HepG2 (cell line): ENCODE measurements around the gene PDIK1L. TPM values are rescaled to one million over a fixed set of nuclear protein-coding genes. Genes with fewer than 3 reads are reported as not detected.

ENCODE experiments used
- ATAC-seq: fragments of 200-7000 bp; cut with Tn5 transposase; 3 replicates; pipeline ENCODE4 v1.9.1; 2020; ENCODE audit warnings: mild to moderate bottlenecking, moderate library complexity
- BruUV-seq: library from RNA; stranded (reverse); fragments of 400-500 nt; replicated peaks from 2 replicates; lab custom pipeline; 2021; lab: Mats Ljungman, UMichigan
- CTCF ChIA-PET: fragments of 300-600 bp; formaldehyde crosslinking; extraction: SDS; loops from one replicate; lab custom pipeline; 2021; ENCODE audit warnings: low total read pairs, inconsistent platforms, low intra/inter-chr PET ratio; lab: Yijun Ruan, JAX
- POLR2A ChIA-PET: fragments of 350-600 bp; sonication (Branson Sonifier 250); formaldehyde crosslinking; loops from one replicate; lab custom pipeline; 2020; ENCODE audit warnings: antibody characterized with exemption, inconsistent platforms; lab: Yijun Ruan, JAX
- DNase-seq: peaks from one replicate; pipeline ENCODE4 v3.0.0-alpha.2; 2015; ENCODE audit warnings: low spot score
- FAIRE-seq: peaks from 3 replicates; lab custom pipeline; 2011; peaks lifted over from hg19 to GRCh38; lab: Jason Lieb, UNC
- H2AFZ ChIP-seq: one replicate; pipeline ENCODE4 v1.6.1; 2011; ENCODE audit warnings: low read length, inconsistent platforms
- H3K27ac ChIP-seq: fragments of 300-600 bp; 3 replicates; pipeline ENCODE4 v1.8.0; 2011; ENCODE audit warnings: mixed run types, mild to moderate bottlenecking, mixed read lengths, low read length, inconsistent platforms; ENCODE audit not compliant: insufficient read depth; ENCODE audit errors: extremely low read length
- H3K27me3 ChIP-seq, 2 experiments: fragments of 200-600 bp in 1 of 2; 2 replicates in 1 of 2; 3 replicates in 1 of 2; pipeline versions ENCODE4 v1.6.0 to v1.8.0; 2011; ENCODE audit warnings: low read length in 2 of 2, mild to moderate bottlenecking in 2 of 2, moderate library complexity in 2 of 2, inconsistent platforms in 1 of 2; ENCODE audit not compliant: insufficient read depth in 2 of 2, control insufficient read depth in 1 of 2
- H3K36me3 ChIP-seq, 2 experiments: fragments of 200-600 bp in 1 of 2; replicated peaks in 1 of 2; 2 replicates in 1 of 2; 3 replicates in 1 of 2; pipeline versions ENCODE4 v1.5.1 to v1.8.0; 2011; ENCODE audit warnings: low read length in 2 of 2, inconsistent platforms in 1 of 2; ENCODE audit not compliant: insufficient read depth in 2 of 2, control insufficient read depth in 1 of 2
- H3K4me1 ChIP-seq: 2 replicates; pipeline ENCODE4 v1.5.1; 2012; ENCODE audit warnings: low read length, inconsistent platforms; ENCODE audit not compliant: insufficient read depth
- H3K4me2 ChIP-seq: 2 replicates; pipeline ENCODE4 v1.6.0; 2011; ENCODE audit warnings: low read depth, low read length, inconsistent platforms
- H3K4me3 ChIP-seq, 3 experiments: fragments of 200-600 bp in 1 of 3; sonication (generic), shearing (Covaris generic) in 1 of 3; replicated peaks in 1 of 3; 2 replicates each; pipeline ENCODE4 v1.5.1; 2011 to 2016; ENCODE audit warnings: low read length in 3 of 3, inconsistent platforms in 2 of 3, low read depth in 2 of 3, mild to moderate bottlenecking in 2 of 3, control low read depth in 1 of 3, mixed read lengths in 1 of 3; ENCODE audit not compliant: insufficient read depth in 1 of 3
- H3K79me2 ChIP-seq: one replicate; pipeline ENCODE4 v1.6.1; 2011; ENCODE audit warnings: low read length, inconsistent platforms; ENCODE audit not compliant: insufficient read depth
- H3K9ac ChIP-seq: 2 replicates; pipeline ENCODE4 v1.6.0; 2011; ENCODE audit warnings: mild to moderate bottlenecking, low read depth, low read length, inconsistent platforms; ENCODE audit not compliant: insufficient read depth
- H3K9me3 ChIP-seq: 2 replicates; pipeline ENCODE4 v1.5.1; 2012; ENCODE audit warnings: mild to moderate bottlenecking, low read length
- H4K20me1 ChIP-seq: 2 replicates; pipeline ENCODE4 v1.6.0; 2011; ENCODE audit warnings: inconsistent platforms, mild to moderate bottlenecking, low read length, moderate library complexity; ENCODE audit not compliant: insufficient read depth
- FOXA1 ChIP-seq, 2 experiments: fragments of 450-650 bp in 1 of 2; sonication (generic) in 1 of 2; formaldehyde crosslinking in 1 of 2; IDR thresholded peaks; 2 replicates each; pipeline versions ENCODE4 v1.4.0 to v1.6.1; 2016 to 2020; ENCODE audit warnings: missing genetic modification reagents in 1 of 2
- GFI1 ChIP-seq: sonication (generic); formaldehyde crosslinking; IDR thresholded peaks from 2 replicates; pipeline ENCODE4 v1.5.0; 2020; ENCODE audit warnings: missing genetic modification reagents, mild to moderate bottlenecking, borderline replicate concordance
- HDAC6 ChIP-seq: fragments of 200-600 bp; sonication (generic); IDR thresholded peaks from 2 replicates; pipeline ENCODE4 v1.7.0; 2017; ENCODE audit warnings: mild to moderate bottlenecking, antibody characterized with exemption, low read length, low read depth
- HHEX ChIP-seq: IDR thresholded peaks from 2 replicates; pipeline ENCODE4 v1.6.1; 2016; ENCODE audit warnings: control low read depth
- MAFF ChIP-seq: IDR thresholded peaks from 2 replicates; pipeline ENCODE4 v1.6.1; 2011; ENCODE audit warnings: low read depth, low read length, improper control_type of control experiment
- ZMYM3 ChIP-seq: sonication (generic); formaldehyde crosslinking; IDR thresholded peaks from 2 replicates; pipeline ENCODE4 v1.5.1; 2020; ENCODE audit warnings: mild to moderate bottlenecking, missing genetic modification reagents
- ZNF264 ChIP-seq: sonication (generic); formaldehyde crosslinking; IDR thresholded peaks from 2 replicates; pipeline ENCODE4 v1.4.0; 2020; ENCODE audit warnings: missing genetic modification reagents
- ZNF484 ChIP-seq: sonication (generic); formaldehyde crosslinking; IDR thresholded peaks from 2 replicates; pipeline ENCODE4 v1.5.1; 2020; ENCODE audit warnings: mild to moderate bottlenecking, low read depth, missing genetic modification reagents, borderline replicate concordance
- ZNF543 ChIP-seq: sonication (generic); formaldehyde crosslinking; IDR thresholded peaks from 2 replicates; pipeline ENCODE4 v1.4.0; 2020; ENCODE audit warnings: mild to moderate bottlenecking, missing genetic modification reagents
- ZNF562 ChIP-seq: sonication (generic); formaldehyde crosslinking; IDR thresholded peaks from 2 replicates; pipeline ENCODE4 v1.8.0; 2022; ENCODE audit warnings: missing genetic modification reagents, borderline replicate concordance
- ZNF749 ChIP-seq: sonication (generic); formaldehyde crosslinking; IDR thresholded peaks from 2 replicates; pipeline ENCODE4 v1.8.0; 2022; ENCODE audit warnings: mild to moderate bottlenecking, missing genetic modification reagents, moderate library complexity, borderline replicate concordance
- WGBS: methylation state at CpG from one replicate; pipeline ENCODE4 v1.1.6; 2017; ENCODE audit warnings: low lambda C conversion rate; 5-methylcytosine and 5-hydroxymethylcytosine counted together
- in situ Hi-C: cut with HindIII; loops from 2 replicates; pipeline ENCODE4 v1.10.0; 2017; ENCODE audit warnings: low pct_unique_long_range_greater_than_20kb; ENCODE audit not compliant: extremely low pct_ligation_motif_present
- intact Hi-C: fragments of 100-400 bp; cut with micrococcal nuclease; formaldehyde crosslinking; loops from one replicate; pipeline ENCODE4 v1.10.0; 2022; ENCODE audit not compliant: unreplicated experiment
- polyA plus RNA-seq, 8 experiments: library from polyadenylated mRNA; depleted of rRNA in 3 of 8; stranded (reverse) in 7 of 8; unstranded in 1 of 8; fragments of >200 nt; fragmentation: Illumina TruSeq in 4 of 8; extraction: Trizol in 4 of 8; gene quantifications; 2 replicates each; pipeline versions ENCODE4 v1.2.1 to v1.2.3, GENCODE V29; 2011 to 2016; ENCODE audit warnings: low read depth in 4 of 8, missing spikeins in 1 of 8, mixed read lengths in 1 of 8; ENCODE audit not compliant: insufficient read depth in 1 of 8
- total RNA-seq, 5 experiments: library from RNA; depleted of rRNA; stranded (reverse); fragments of >200 nt; fragmentation: Illumina TruSeq; extraction: Trizol; gene quantifications; 2 replicates each; pipeline ENCODE4 v1.2.3, GENCODE V29; 2016; ENCODE audit warnings: low read depth in 1 of 5
- TF ChIP-seq, protein P1 (sequence below): IDR thresholded peaks from 2 replicates; pipeline ENCODE4 v1.6.1; 2016; ENCODE audit warnings: low read depth, borderline replicate concordance
- TF ChIP-seq, protein P2 (sequence below): sonication (generic); formaldehyde crosslinking; IDR thresholded peaks from 2 replicates; pipeline ENCODE4 v1.5.0; 2020; ENCODE audit warnings: mild to moderate bottlenecking, missing genetic modification reagents, moderate library complexity
- TF ChIP-seq, protein P3 (sequence below): sonication (generic); formaldehyde crosslinking; conservative IDR thresholded peaks from 2 replicates; pipeline ENCODE4 v1.8.1; 2023; ENCODE audit warnings: missing genetic modification reagents

Gene PDIK1L
- total and polyA plus RNA-seq, 2 of the 13 experiments (the other 11 are each of a cell fraction or from before 2014, with no cell fraction given) = 1.9 to 4.6 TPM

DNA sequence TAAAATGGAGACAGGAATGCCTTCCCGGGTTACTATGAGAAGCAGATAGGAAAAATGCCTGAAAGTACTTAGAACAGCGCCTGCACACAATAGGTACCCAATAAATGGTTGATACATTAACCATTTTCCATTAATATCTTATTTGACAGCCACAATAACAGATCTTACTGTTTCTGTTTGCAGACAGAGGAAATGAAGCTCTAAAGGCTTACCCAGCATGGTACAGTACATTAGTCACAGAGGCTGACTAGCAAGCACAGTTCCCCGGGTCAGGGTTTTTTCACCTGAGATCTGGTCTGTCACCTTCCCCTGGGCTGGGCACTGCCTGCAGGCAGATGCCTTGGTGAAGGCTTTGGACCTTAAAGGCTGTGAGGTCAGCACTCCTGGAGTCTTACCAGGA, 47.1 kb upstream of the PDIK1L start:
- H3K79me2 ChIP-seq = no peaks in the 10 kb centered on the region
- intact Hi-C loops (no loop called here), in situ Hi-C loops (no loop called here)
- DNase-seq (no peak), FAIRE-seq (no peak), ATAC-seq (no peak)
- CTCF ChIA-PET = no interaction called here
- no TSS peak for BruUV-seq
- H4K20me1 ChIP-seq = no peaks in the 10 kb centered on the region
- peaks cover 7% of the 10 kb centered on the region; the same call in 1 of the 2 replicates for H3K4me1 ChIP-seq
- no peaks in the 10 kb centered on the region for H3K36me3 ChIP-seq
- POLR2A ChIA-PET = no interaction called here
- H3K4me3 ChIP-seq = no peak overlapping the region
- H3K4me2 ChIP-seq = no peak overlapping the region
- H3K9ac ChIP-seq = no peak overlapping the region
- H3K27me3 ChIP-seq = peaks cover 7 to 62% of the 10 kb centered on the region in 2 experiments; a peak in 4 of 5 replicates
- no peak overlapping the region for H2AFZ ChIP-seq
- no peak overlapping the region for H3K27ac ChIP-seq
- H3K9me3 ChIP-seq = no peaks in the 10 kb centered on the region
- TF ChIP-seq MAFF = no peak
- TF ChIP-seq, protein P1, sequence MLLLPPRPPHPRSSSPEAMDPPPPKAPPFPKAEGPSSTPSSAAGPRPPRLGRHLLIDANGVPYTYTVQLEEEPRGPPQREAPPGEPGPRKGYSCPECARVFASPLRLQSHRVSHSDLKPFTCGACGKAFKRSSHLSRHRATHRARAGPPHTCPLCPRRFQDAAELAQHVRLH = no peak
- TF ChIP-seq FOXA1 (IDR thresholded peaks at IDR 0.05) = no peak
- TF ChIP-seq FOXA1 (CRISPR knock-in tag; IDR thresholded peaks at IDR 0.05) = no peak
- no peak for TF ChIP-seq ZNF749
- no peak for TF ChIP-seq ZMYM3 (CRISPR knock-in tag)
- TF ChIP-seq GFI1 = no peak
- no peak for TF ChIP-seq ZNF543 (CRISPR knock-in tag)
- TF ChIP-seq ZNF264 (CRISPR knock-in tag) = no peak
- TF ChIP-seq ZNF484 = no peak
- no peak for TF ChIP-seq ZNF562 (CRISPR knock-in tag)
- TF ChIP-seq, protein P2, sequence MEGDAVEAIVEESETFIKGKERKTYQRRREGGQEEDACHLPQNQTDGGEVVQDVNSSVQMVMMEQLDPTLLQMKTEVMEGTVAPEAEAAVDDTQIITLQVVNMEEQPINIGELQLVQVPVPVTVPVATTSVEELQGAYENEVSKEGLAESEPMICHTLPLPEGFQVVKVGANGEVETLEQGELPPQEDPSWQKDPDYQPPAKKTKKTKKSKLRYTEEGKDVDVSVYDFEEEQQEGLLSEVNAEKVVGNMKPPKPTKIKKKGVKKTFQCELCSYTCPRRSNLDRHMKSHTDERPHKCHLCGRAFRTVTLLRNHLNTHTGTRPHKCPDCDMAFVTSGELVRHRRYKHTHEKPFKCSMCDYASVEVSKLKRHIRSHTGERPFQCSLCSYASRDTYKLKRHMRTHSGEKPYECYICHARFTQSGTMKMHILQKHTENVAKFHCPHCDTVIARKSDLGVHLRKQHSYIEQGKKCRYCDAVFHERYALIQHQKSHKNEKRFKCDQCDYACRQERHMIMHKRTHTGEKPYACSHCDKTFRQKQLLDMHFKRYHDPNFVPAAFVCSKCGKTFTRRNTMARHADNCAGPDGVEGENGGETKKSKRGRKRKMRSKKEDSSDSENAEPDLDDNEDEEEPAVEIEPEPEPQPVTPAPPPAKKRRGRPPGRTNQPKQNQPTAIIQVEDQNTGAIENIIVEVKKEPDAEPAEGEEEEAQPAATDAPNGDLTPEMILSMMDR (CRISPR knock-in tag) = no peak
- TF ChIP-seq HHEX = no peak
- no peak for TF ChIP-seq HDAC6
- TF ChIP-seq, protein P3, sequence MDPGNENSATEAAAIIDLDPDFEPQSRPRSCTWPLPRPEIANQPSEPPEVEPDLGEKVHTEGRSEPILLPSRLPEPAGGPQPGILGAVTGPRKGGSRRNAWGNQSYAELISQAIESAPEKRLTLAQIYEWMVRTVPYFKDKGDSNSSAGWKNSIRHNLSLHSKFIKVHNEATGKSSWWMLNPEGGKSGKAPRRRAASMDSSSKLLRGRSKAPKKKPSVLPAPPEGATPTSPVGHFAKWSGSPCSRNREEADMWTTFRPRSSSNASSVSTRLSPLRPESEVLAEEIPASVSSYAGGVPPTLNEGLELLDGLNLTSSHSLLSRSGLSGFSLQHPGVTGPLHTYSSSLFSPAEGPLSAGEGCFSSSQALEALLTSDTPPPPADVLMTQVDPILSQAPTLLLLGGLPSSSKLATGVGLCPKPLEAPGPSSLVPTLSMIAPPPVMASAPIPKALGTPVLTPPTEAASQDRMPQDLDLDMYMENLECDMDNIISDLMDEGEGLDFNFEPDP = no peak
- TF ChIP-seq, all 625 proteins: peak for 0
- WGBS = 12% methylated on average over 3 of the region's 3 CpGs
